ENCODE measurements around the gene LMNA.

GRCh38 chr1:156075162-156075561 lies 39.3 kb upstream of the LMNA start:
- TF ChIP-seq EZH2 (IDR thresholded peaks at IDR 0.05; ENCODE audit: borderline replicate concordance, low read depth, low read length, severe bottlenecking), result no peak
- no peak for TF ChIP-seq CTCF (IDR thresholded peaks at IDR 0.05; ENCODE audit: borderline replicate concordance, extremely low read depth, low read length, poor library complexity, severe bottlenecking)

Data from DND-41 (cell line).